ENCODE data around the gene DCST1. TPM values are rescaled to one million over a fixed set of nuclear protein-coding genes. Genes with fewer than 3 reads are reported as not detected.

DCST1 gene
- total and polyA plus RNA-seq, 2 of the 13 experiments (the other 11 are each of a cell fraction or from before 2014, with no cell fraction given), result 0.04 TPM; not detected in 1

DNA sequence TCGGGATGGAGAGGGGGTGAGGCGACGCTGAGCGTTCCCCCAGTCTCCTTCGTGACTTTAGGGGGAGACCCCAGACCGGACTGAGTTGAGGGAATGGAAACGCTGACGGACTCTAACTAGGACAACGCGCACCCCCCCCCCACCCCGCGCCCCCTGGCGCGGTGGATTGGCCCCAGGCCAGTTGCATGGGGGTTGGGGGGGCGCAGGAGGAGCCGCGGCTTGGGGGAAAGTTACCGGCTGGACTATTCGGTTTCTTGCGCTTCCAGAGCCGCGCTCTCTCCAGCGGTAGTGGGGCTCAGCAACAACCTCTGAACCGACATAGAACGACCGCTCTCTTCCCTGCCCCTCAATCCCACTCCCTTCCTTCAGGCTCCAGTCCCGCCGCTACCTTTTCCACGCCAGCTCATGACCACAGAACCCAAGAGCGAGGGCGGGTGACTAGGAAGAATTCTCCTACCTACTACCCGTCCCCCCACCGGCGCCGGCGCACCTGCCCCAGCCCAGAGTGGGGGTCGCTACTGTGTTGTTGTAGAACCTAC lies 30.3 kb upstream of the DCST1 start (continued):
- TF ChIP-seq CHD4 (IDR thresholded peaks at IDR 0.05; ENCODE audit: borderline replicate concordance, low read length) (0 out of 2 replicates have a peak, but pooled peaks have one; percentile 24), ZNF556 (CRISPR knock-in tag; IDR thresholded peaks at IDR 0.05; ENCODE audit: borderline replicate concordance) (no peak), TSC22D2 (CRISPR knock-in tag; IDR thresholded peaks at IDR 0.05; ENCODE audit: borderline replicate concordance) (no peak), PHF8 (CRISPR knock-in tag; IDR thresholded peaks at IDR 0.05) (peak; percentile 51), ZNF878 (CRISPR knock-in tag; IDR thresholded peaks at IDR 0.05) (0 out of 2 replicates have a peak, but pooled peaks have one; percentile 43), TOPORS (CRISPR knock-in tag; IDR thresholded peaks at IDR 0.05) (0 out of 2 replicates have a peak, but pooled peaks have one; percentile 30), DR1 (CRISPR knock-in tag; IDR thresholded peaks at IDR 0.05) (no peak), ZNF430 (CRISPR knock-in tag; IDR thresholded peaks at IDR 0.05) (no peak), ZNF614 (CRISPR knock-in tag; IDR thresholded peaks at IDR 0.05; ENCODE audit: borderline replicate concordance) (no peak), PBX3 (CRISPR knock-in tag; IDR thresholded peaks at IDR 0.05; ENCODE audit: borderline replicate concordance) (no peak), SSRP1 (CRISPR knock-in tag; IDR thresholded peaks at IDR 0.05) (no peak), HMGXB4 (CRISPR knock-in tag; IDR thresholded peaks at IDR 0.05; ENCODE audit: borderline replicate concordance in 1 of 2, low read depth in 1 of 2) (peak in 1 of 2 experiments; percentile 55; a peak in 2 of 4 replicates)
- TF ChIP-seq, protein P1, sequence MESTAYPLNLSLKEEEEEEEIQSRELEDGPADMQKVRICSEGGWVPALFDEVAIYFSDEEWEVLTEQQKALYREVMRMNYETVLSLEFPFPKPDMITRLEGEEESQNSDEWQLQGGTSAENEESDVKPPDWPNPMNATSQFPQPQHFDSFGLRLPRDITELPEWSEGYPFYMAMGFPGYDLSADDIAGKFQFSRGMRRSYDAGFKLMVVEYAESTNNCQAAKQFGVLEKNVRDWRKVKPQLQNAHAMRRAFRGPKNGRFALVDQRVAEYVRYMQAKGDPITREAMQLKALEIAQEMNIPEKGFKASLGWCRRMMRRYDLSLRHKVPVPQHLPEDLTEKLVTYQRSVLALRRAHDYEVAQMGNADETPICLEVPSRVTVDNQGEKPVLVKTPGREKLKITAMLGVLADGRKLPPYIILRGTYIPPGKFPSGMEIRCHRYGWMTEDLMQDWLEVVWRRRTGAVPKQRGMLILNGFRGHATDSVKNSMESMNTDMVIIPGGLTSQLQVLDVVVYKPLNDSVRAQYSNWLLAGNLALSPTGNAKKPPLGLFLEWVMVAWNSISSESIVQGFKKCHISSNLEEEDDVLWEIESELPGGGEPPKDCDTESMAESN (CRISPR knock-in tag; conservative IDR thresholded peaks at IDR 0.05), result 0 out of 2 replicates have a peak, but pooled peaks have one; percentile 29
- TF ChIP-seq, protein P2, sequence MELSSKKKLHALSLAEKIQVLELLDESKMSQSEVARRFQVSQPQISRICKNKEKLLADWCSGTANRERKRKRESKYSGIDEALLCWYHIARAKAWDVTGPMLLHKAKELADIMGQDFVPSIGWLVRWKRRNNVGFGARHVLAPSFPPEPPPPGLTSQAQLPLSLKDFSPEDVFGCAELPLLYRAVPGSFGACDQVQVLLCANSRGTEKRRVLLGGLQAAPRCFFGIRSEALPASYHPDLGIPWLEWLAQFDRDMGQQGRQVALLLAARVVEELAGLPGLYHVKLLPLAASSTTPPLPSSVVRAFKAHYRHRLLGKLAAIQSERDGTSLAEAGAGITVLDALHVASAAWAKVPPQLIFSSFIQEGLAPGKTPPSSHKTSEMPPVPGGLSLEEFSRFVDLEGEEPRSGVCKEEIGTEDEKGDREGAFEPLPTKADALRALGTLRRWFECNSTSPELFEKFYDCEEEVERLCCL (CRISPR knock-in tag; IDR thresholded peaks at IDR 0.05; ENCODE audit: borderline replicate concordance), result 0 out of 2 replicates have a peak, but pooled peaks have one; percentile 14
- TF ChIP-seq, protein P3, sequence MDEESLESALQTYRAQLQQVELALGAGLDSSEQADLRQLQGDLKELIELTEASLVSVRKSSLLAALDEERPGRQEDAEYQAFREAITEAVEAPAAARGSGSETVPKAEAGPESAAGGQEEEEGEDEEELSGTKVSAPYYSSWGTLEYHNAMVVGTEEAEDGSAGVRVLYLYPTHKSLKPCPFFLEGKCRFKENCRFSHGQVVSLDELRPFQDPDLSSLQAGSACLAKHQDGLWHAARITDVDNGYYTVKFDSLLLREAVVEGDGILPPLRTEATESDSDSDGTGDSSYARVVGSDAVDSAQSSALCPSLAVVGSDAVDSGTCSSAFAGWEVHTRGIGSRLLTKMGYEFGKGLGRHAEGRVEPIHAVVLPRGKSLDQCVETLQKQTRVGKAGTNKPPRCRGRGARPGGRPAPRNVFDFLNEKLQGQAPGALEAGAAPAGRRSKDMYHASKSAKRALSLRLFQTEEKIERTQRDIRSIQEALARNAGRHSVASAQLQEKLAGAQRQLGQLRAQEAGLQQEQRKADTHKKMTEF (CRISPR knock-in tag; IDR thresholded peaks at IDR 0.05), result no peak
- TF ChIP-seq, protein P4, sequence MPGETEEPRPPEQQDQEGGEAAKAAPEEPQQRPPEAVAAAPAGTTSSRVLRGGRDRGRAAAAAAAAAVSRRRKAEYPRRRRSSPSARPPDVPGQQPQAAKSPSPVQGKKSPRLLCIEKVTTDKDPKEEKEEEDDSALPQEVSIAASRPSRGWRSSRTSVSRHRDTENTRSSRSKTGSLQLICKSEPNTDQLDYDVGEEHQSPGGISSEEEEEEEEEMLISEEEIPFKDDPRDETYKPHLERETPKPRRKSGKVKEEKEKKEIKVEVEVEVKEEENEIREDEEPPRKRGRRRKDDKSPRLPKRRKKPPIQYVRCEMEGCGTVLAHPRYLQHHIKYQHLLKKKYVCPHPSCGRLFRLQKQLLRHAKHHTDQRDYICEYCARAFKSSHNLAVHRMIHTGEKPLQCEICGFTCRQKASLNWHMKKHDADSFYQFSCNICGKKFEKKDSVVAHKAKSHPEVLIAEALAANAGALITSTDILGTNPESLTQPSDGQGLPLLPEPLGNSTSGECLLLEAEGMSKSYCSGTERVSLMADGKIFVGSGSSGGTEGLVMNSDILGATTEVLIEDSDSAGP (CRISPR knock-in tag; IDR thresholded peaks at IDR 0.05; ENCODE audit: borderline replicate concordance), result peak; percentile 64; the same call in 1 of the 2 replicates
- TF ChIP-seq, protein P5, sequence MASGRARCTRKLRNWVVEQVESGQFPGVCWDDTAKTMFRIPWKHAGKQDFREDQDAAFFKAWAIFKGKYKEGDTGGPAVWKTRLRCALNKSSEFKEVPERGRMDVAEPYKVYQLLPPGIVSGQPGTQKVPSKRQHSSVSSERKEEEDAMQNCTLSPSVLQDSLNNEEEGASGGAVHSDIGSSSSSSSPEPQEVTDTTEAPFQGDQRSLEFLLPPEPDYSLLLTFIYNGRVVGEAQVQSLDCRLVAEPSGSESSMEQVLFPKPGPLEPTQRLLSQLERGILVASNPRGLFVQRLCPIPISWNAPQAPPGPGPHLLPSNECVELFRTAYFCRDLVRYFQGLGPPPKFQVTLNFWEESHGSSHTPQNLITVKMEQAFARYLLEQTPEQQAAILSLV (CRISPR knock-in tag; IDR thresholded peaks at IDR 0.05; ENCODE audit: borderline replicate concordance), result peak; percentile 14; the same call in 1 of the 2 replicates
